ENCODE data around the gene AP3D1.

- TF ChIP-seq CTCF (conservative IDR thresholded peaks at IDR 0.05 in 1 of 2, IDR thresholded peaks at IDR 0.05 in 1 of 2; ENCODE audit: extremely low read depth in 1 of 2, insufficient read depth in 1 of 2, low read depth in 1 of 2, low read length in 2 of 2) (no peak), EZH2 (IDR thresholded peaks at IDR 0.05; ENCODE audit: borderline replicate concordance, low read length) (no peak)
These were observed 92.6 kb downstream of the AP3D1 start for GRCh38 chr19:2058570-2059421.

Data from mammary epithelial cell (primary cell).